Activated CD4-positive, alpha-beta T cell treated with anti-CD3 and anti-CD28 coated beads for 1 hour (primary cell): Measurements from ENCODE around the gene MRPL43.

ENCODE experiments used
- DNase-seq: peaks from one replicate; pipeline ENCODE4 v3.0.0-alpha.2; 2020

MRPL43 gene

DNA sequence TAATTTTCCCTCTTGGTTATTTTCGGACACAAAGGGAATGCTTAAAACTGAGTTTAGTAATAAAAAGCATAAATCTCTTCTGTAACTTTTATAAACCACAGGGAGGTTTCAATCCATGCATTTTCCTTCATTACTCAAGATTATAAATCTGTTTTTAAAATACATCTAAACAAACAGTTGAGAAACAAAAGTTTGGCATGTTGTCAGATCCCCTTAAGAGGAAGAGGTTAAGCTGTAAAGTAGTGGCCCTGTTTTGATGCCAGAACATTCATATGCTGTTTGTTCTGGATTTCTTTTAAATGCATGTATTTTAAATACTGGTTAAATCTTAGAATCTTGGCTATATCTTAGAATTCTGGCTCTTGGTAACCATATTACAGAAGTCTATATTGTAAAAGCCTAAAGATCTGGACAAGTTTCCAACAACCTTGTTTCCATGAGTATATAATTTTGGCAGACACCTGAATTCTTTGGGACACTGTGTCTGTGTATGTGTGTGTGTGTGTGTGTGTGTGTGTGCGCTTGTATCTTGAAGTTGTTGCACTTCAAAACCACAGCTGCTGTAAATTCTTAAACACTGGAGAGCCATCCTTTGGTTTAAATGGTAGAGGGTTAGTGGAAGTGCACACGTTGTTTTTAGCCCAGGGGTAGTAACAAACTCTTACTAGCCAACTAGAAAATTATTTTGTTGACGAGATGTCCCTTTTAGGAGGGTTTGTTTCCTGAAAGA, 24.8 kb downstream of the MRPL43 start:
- no peak for DNase-seq

DNA sequence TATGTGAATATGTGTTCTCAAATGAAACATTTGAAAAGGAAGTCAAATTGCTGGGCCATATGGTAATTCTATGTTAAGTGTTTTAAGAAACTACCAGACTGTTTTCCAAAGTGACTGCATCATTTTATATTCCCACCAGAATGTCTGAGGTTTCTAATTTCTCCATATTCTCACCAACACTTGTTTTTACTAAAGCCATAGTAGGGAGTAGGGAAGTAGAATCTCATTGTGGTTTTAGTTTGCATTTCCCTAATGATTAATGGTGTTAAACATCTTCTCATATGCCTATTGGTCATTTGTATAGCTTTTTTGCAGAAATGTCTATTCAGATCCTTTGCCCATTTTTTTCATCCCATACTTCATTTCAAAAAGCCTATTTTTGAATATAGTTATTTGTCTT, 27.0 kb downstream of the MRPL43 start:
- DNase-seq = no peak

DNA sequence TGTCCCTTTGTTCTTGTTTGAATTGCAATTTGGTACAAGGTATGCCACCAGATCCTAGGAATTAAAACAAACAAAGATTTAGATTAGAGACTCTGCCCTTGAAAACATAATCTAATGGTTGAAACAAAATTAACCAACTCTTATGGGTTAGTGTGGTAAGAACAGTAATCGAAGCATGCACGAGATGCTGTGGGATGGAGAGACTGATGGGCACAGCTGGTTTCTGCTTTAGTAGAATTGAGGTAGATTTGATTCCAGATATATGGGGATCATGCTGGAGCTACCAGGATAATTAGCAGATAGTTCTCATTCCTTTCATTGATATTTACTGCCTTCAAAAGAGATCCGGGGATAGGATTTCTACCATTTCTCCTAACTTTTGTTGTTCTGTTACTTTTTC, 38.4 kb downstream of the MRPL43 start:
- no peak for DNase-seq

DNA sequence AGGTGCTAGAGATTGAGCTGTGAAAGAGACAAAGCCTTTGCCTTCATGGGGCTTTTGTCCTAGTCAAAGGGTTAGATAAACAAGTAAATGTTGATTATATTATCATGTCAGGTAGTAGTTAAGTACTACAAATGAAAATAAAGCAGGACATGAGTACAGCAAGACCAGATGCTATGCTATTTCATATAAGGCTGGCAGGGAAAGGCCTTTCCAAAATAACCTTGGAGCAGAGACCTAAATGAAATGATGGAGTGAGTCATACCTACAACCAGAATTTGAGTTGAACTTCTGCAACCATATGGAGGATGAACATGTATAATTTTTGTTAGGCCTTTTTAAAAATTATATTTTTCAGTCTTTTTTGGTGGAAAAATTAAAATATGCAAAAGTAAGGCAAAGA, 41.5 kb downstream of the MRPL43 start:
- no peak for DNase-seq

DNA sequence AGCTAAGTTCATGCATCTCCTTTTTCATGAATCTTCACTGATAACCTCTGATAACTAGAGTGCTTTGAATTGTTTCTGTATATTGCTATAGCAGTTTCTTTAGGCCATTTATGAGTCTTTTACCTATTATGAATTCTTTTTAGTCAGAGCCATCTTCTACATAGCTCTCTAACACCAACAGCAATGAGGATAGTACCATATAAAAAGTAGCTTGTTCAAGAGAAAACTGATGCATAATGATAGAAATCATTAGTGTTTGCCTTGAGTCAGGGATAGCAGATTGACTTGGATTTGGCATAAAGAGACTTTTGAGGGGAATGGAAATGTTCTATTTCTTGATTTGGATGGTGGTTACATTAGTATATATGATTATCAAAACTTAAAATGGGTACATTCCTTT, 43.8 kb downstream of the MRPL43 start:
- no peak for DNase-seq

DNA sequence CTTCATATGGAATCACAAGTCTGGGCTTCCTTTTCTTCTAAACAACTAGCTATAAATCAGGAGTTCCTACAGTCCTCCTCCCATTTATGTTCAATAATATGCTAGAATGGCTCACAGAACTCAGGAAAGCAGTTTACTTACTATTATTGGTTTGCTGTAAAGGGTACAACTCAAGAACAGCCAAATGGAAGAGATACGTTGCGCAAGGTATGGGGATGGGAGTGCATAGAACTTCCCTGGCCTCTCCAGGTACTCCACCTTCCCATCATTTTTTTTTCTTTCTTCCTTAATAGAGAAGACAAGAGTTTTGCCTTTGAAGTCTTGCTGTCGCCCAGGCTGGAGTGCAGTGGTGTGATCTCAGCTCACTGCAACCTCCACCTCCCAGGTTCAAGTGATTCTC, 45.1 kb downstream of the MRPL43 start:
- DNase-seq = no peak

DNA sequence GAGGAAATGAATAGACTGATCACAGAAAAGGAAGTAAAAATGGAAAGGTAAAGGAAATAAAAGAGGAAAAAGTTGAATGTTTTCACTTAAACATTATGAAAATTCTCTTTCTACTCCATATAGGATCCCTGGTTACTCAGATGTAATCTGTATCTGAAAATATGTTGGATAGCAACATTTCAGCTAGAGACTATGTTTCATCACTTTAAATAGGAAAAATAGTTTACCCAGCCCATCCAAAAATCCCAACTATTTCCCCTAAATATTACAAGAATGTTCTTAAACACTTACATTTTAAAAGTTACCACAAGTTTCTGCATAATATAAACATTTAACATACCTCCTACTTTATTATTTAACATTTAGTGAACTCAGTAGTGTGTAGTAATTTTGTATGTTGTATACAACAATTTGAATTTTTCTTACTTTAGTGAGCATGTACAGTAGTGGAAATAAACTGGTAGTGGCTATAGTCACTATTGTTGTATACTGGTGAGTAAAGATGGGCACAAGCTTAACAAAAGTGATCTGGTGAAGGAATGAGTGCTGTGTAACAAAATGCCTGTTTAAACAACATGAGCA, 47.4 kb downstream of the MRPL43 start:
- no peak for DNase-seq
